ENCODE measurements around the gene SNAP47.

- TF ChIP-seq EZH2 (optimal IDR thresholded peaks at IDR 0.05; ENCODE audit: low read depth, low read length), result no peak
- TF ChIP-seq CTCF (IDR thresholded peaks at IDR 0.05; ENCODE audit: low read length), result no peak
- no peak for TF ChIP-seq EZH2phosphoT487 (IDR thresholded peaks at IDR 0.05; ENCODE audit: low read length)
These were observed 3.6 kb downstream of the SNAP47 start for GRCh38 chr1:227738820-227739219.

Measured in MM.1S (cell line).